ENCODE results near the gene PTPN21. TPM values are rescaled to one million over a fixed set of nuclear protein-coding genes. Genes with fewer than 3 reads are reported as not detected.

The PTPN21 gene
- total RNA-seq = 12.8 TPM

GRCh38 chr14:88554457-88555286, at the start of gene PTPN21:
Gene PTPN21 (minus strand): TSS chr14:88555007. CDS start chr14:88550417, 4,590 bp downstream.

DNA sequence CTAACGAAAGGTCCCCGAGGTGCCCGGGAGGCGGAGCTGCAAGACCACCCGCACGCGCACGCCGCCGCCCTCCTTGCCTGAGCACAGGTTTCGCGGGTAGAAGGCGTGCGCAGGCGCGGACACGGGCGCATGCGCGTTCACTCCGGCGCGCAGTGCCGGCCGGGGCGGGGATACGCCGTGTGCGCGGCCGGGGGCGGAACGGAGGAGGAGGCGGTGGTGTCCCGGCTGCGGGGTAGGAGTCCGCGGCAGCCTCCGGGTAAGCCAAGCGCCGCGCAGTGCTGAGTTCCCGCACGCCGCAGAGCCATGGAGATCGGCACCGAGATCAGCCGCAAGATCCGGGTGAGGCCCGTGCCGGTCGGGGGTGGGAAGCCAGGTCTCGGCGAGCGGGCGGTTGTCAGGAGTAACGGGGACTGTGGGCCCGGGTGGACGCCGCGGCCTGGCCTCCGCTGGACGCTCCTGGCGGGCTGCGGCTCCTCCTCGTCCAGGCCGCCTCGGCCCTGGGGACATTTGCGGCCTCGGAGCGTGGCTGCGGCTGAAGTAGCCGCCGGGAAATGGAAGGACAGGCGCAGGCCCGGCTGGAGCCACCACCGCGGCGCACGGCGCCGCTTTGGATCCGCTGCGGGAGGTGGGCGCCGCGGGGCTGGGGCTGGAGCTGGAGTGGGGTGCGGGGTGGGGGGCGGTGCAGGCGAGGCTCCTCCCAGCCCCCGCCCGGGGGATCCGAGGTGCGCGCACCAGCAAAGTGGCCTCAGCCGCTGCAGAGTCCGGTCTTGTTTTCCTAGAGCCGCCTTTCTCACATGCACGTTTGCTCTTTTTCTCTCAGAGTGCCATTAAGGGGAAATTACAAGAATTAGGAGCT, 8.3 kb upstream of the PTPN21 start, which contains the start of gene ZC3H14:
Gene ZC3H14, plus strand, starts transcription at position 207 of the 856 bp plus-strand sequence. Its CDS starts 97 bp downstream, at position 304.

Small RNA genes within 50 kb of the gene (small RNA-seq; reads per million reads assigned to genes)
- not detected for gene RNU4-22P (ENCODE audit: low replicate concordance)

Other genes starting within 250 kb of the PTPN21 start
- gene KCNK10, start 231.7 kb downstream of the PTPN21 start, total RNA-seq = 18.2 TPM
- gene SPATA7, start 169.3 kb downstream of the PTPN21 start, total RNA-seq = 71.7 TPM
- 102 TPM for gene ZC3H14, start 8.0 kb upstream of the PTPN21 start, total RNA-seq
- 25.0 TPM for gene EML5, start 237.9 kb upstream of the PTPN21 start, total RNA-seq